Measurements from ENCODE around the gene MAD1L1.

DNA sequence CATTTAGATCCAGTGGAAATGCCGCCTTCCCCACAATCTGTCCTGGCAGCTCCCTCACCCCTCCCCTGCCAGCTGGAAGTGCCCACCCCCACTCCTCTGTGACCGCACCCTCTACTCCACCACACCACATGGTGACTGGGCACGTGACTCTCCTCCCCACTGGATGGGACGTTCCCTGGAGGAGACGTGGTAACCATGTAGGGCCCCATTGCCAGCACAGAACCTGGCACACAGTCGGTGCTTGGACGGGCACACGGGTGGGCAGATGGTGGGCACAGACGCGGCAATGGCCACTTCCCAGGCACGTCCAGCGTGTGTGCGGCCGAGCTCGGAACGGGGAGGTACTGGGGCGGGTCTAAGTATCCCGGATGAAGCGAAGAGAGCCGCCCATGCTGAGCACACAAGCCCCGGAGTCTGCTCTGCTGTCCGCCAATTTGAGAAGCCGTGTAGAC, 245.6 kb downstream of the MAD1L1 start:
- TF ChIP-seq, protein P1, sequence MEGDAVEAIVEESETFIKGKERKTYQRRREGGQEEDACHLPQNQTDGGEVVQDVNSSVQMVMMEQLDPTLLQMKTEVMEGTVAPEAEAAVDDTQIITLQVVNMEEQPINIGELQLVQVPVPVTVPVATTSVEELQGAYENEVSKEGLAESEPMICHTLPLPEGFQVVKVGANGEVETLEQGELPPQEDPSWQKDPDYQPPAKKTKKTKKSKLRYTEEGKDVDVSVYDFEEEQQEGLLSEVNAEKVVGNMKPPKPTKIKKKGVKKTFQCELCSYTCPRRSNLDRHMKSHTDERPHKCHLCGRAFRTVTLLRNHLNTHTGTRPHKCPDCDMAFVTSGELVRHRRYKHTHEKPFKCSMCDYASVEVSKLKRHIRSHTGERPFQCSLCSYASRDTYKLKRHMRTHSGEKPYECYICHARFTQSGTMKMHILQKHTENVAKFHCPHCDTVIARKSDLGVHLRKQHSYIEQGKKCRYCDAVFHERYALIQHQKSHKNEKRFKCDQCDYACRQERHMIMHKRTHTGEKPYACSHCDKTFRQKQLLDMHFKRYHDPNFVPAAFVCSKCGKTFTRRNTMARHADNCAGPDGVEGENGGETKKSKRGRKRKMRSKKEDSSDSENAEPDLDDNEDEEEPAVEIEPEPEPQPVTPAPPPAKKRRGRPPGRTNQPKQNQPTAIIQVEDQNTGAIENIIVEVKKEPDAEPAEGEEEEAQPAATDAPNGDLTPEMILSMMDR (conservative IDR thresholded peaks at IDR 0.05; ENCODE audit: low read depth, low read length): no peak
- TF ChIP-seq, protein P2, sequence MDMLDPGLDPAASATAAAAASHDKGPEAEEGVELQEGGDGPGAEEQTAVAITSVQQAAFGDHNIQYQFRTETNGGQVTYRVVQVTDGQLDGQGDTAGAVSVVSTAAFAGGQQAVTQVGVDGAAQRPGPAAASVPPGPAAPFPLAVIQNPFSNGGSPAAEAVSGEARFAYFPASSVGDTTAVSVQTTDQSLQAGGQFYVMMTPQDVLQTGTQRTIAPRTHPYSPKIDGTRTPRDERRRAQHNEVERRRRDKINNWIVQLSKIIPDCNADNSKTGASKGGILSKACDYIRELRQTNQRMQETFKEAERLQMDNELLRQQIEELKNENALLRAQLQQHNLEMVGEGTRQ (IDR thresholded peaks at IDR 0.05; ENCODE audit: low read depth, low read length): no peak
- no peak for TF ChIP-seq POLR2A (IDR thresholded peaks at IDR 0.05; ENCODE audit: low read depth, low read length)
- no peak for TF ChIP-seq RCOR1 (IDR thresholded peaks at IDR 0.05; ENCODE audit: insufficient replicate concordance, low read length)
- no peak for TF ChIP-seq RAD21 (IDR thresholded peaks at IDR 0.05; ENCODE audit: low read length)
- no peak for TF ChIP-seq MXI1 (IDR thresholded peaks at IDR 0.05; ENCODE audit: borderline replicate concordance, low read depth, low read length)
- TF ChIP-seq CEBPB (IDR thresholded peaks at IDR 0.05; ENCODE audit: low read depth, low read length): no peak
- no peak for TF ChIP-seq CHD1 (IDR thresholded peaks at IDR 0.05; ENCODE audit: low read depth, low read length)
- TF ChIP-seq MAFK (IDR thresholded peaks at IDR 0.05; ENCODE audit: low read depth, low read length): no peak
- TF ChIP-seq, protein P3, sequence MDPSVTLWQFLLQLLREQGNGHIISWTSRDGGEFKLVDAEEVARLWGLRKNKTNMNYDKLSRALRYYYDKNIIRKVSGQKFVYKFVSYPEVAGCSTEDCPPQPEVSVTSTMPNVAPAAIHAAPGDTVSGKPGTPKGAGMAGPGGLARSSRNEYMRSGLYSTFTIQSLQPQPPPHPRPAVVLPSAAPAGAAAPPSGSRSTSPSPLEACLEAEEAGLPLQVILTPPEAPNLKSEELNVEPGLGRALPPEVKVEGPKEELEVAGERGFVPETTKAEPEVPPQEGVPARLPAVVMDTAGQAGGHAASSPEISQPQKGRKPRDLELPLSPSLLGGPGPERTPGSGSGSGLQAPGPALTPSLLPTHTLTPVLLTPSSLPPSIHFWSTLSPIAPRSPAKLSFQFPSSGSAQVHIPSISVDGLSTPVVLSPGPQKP (IDR thresholded peaks at IDR 0.05; ENCODE audit: borderline replicate concordance, low read depth, low read length): no peak
- no peak for TF ChIP-seq FOS (IDR thresholded peaks at IDR 0.05; ENCODE audit: low read depth, low read length)
- no peak for TF ChIP-seq RFX5 (IDR thresholded peaks at IDR 0.05; ENCODE audit: low read depth, low read length)
